ENCODE data around the gene ATP10B.

- TF ChIP-seq POLR2AphosphoS5 (IDR thresholded peaks at IDR 0.05; ENCODE audit: low read depth, low read length) (no peak), POLR2A (IDR thresholded peaks at IDR 0.05; ENCODE audit: low read depth, low read length) (no peak)
These were observed 194.2 kb downstream of the ATP10B start for GRCh38 chr5:160657622-160658458.

Measured in GM12892 (cell line).